ENCODE results near the gene OR2V2. TPM values are rescaled to one million over a fixed set of nuclear protein-coding genes. Genes with fewer than 3 reads are reported as not detected.

Gene OR2V2
- total and polyA plus RNA-seq, 10 of the 15 experiments (the other 5 are each of a cell fraction or from before 2014, with no cell fraction given): 0.26 TPM; not detected in 9

DNA sequence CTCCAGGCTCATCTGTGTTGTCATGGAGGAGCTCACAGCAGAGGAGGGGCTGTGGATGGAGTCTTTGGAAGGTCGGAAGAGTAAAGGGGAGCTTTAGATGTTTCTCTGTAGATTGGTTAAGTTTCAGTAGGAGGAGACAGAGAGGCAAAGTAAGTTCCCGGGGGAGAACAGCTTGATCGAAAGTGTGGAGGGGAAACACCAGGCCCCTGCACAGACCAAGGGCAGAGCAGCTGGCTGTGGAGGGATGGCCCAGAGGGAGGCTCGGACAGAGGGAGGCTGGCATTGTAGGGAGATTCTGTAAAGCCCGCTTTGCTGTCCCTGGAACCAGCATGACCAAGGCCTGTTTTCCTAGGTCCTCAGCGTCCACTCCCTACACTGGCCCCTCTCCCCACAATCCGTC is 5.3 kb upstream of the OR2V2 start (continued):
- TF ChIP-seq CTCF (IDR thresholded peaks at IDR 0.05 in 2 of 3, conservative IDR thresholded peaks at IDR 0.05 in 1 of 3; ENCODE audit: control insufficient read depth in 2 of 3, extremely low read depth in 1 of 3, insufficient read depth in 1 of 3, low read depth in 3 of 3, low read length in 3 of 3): 0 out of 6 replicates have a peak, but pooled peaks of 1 of the 3 experiments have one; percentile 1
- no peak for TF ChIP-seq RCOR1 (conservative IDR thresholded peaks at IDR 0.05; ENCODE audit: low read depth, low read length)
- TF ChIP-seq, protein P1, sequence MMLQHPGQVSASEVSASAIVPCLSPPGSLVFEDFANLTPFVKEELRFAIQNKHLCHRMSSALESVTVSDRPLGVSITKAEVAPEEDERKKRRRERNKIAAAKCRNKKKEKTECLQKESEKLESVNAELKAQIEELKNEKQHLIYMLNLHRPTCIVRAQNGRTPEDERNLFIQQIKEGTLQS (IDR thresholded peaks at IDR 0.05; ENCODE audit: borderline replicate concordance, extremely low read depth, low read depth, low read length): no peak
- TF ChIP-seq SRF (IDR thresholded peaks at IDR 0.05; ENCODE audit: low read depth in 2 of 2, low read length in 2 of 2): no peak

DNA sequence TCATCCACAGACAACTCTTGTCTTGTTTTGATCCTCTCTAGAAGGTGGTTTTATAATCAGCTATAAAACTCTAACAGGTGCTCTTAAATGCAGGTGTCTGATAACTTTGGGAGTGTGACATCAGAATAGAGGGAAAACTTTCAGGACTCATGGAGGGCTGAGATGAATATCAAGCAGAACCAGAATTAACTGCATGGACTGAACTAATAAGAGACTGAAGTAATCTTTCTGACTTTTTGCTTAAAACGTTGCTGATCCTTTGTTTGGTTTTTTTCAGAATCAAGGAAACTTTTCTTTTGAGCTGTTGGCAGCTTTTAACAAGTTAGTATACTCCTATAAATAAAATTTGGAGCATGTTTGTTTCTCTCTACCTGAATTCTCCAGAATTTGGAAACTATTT is 2.3 kb upstream of the OR2V2 start:
- no peak for FAIRE-seq
- BruUV-seq (replicated peaks): no TSS peak
- TF ChIP-seq KDM1A (IDR thresholded peaks at IDR 0.05; ENCODE audit: borderline replicate concordance) (no peak), DPF2 (IDR thresholded peaks at IDR 0.05) (no peak), RELA (IDR thresholded peaks at IDR 0.05; ENCODE audit: borderline replicate concordance, partially characterized antibody) (no peak), NFYA (IDR thresholded peaks at IDR 0.05; ENCODE audit: borderline replicate concordance, low read depth, low read length) (no peak)
- in situ Hi-C loops (cut with MboI): no loop called here
- RAD21 ChIA-PET (ENCODE audit: unreplicated experiment): no interaction called here
- WGBS (ENCODE audit: insufficient coverage, insufficient replicate concordance, low lambda C conversion rate, missing lambda C conversion rate): 4% methylated on average over 1 of the region's 1 CpG
- Histone ChIP-seq H3K4me3 (no peak overlapping the region), H3K4me1 (ENCODE audit: control insufficient read depth, insufficient read depth, low read length) (no peaks in the 10 kb centered on the region), H3K4me2 (ENCODE audit: control insufficient read depth, insufficient read depth) (no peak overlapping the region), H3K27ac (ENCODE audit: control insufficient read depth, insufficient read depth) (no peak overlapping the region), H3K9me3 (replicated peaks; ENCODE audit: control insufficient read depth, insufficient read depth, low read length) (no peaks in the 10 kb centered on the region; the same call in 2 of the 3 replicates), H3K9ac (ENCODE audit: control insufficient read depth, insufficient read depth, low read length) (no peak overlapping the region), H4K20me1 (ENCODE audit: control insufficient read depth, insufficient read depth) (no peaks in the 10 kb centered on the region), H3K36me3 (ENCODE audit: control insufficient read depth in 2 of 2, insufficient read depth in 2 of 2, low read length in 1 of 2) (no peaks in the 10 kb centered on the region), H3K27me3 (replicated peaks in 1 of 2; ENCODE audit: control insufficient read depth in 2 of 2, insufficient read depth in 2 of 2, low read length in 1 of 2) (no peaks in the 10 kb centered on the region; a peak in 2 of 4 replicates), H3K79me2 (ENCODE audit: control insufficient read depth, insufficient read depth, low read length) (no peaks in the 10 kb centered on the region), H2AFZ (ENCODE audit: control insufficient read depth, low read depth, low read length) (no peak overlapping the region)
- POLR2A ChIA-PET: no interaction called here
- CTCF ChIA-PET: interaction anchor here (0.7 kb wide), 1 partner anchor 168 kb away, joined by 3 read pairs; no protein-coding TSS in a partner anchor
- ATAC-seq: no peak
- no peak for DNase-seq (ENCODE audit: low read depth, low spot score)
- intact Hi-C loops (cut with micrococcal nuclease; ENCODE audit: unreplicated experiment): no loop called here
- SMC1A ChIA-PET (ENCODE audit: uncharacterized antibody, unreplicated experiment): no interaction called here
